Activated naive CD4-positive, alpha-beta T cell treated with anti-CD3 and anti-CD28 coated beads, Interleukin-2, amount 50 U/mL, for 16 hours (primary cell): ENCODE results near the gene ACAD9.
A peak's percentile ranks its signal among the peaks of the same experiment; 100 is the strongest.
"Not testable (repeated sequence)": the region's sequence is repeated elsewhere in the genome, so short reads cannot be mapped to it uniquely, and the experiment has no call there.

Experiments used
- DNase-seq: peaks from one replicate; pipeline ENCODE4 v3.0.0-alpha.2; 2020

ACAD9 gene

GRCh38 chr3:128863560-128863959 lies 15.9 kb upstream of the ACAD9 start:
- DNase-seq: no peak

GRCh38 chr3:128864351-128864811 lies 15.0 kb upstream of the ACAD9 start:
- no peak for DNase-seq

- not testable (repeated sequence) for DNase-seq
Measured at GRCh38 chr3:128864849-128865804, 14.3 kb upstream of the ACAD9 start.

- DNase-seq: no peak
Measured at GRCh38 chr3:128867200-128868125, 12.0 kb upstream of the ACAD9 start.

DNA sequence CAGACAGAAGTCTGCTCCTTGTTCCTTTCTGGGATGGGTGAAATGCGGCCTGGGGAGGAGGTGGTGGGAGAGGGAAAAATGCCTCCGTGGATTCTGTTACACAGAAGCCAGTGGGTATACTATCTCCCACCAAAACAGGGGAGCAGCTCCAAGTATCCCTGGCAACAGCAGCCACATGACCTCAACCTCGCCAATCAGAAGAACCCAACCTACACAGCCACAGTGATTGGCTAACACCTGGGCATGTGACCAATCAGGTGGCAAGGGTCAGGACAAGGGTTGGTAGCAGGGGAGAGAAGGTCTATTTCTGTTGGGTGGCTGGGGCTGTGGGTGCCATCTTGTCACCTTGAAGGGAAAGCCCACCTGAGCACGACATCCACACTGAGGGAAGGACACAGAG lies 9.1 kb upstream of the ACAD9 start:
- DNase-seq: no peak

- no peak for DNase-seq
Measured at GRCh38 chr3:128872282-128872681, 7.1 kb upstream of the ACAD9 start.

DNA sequence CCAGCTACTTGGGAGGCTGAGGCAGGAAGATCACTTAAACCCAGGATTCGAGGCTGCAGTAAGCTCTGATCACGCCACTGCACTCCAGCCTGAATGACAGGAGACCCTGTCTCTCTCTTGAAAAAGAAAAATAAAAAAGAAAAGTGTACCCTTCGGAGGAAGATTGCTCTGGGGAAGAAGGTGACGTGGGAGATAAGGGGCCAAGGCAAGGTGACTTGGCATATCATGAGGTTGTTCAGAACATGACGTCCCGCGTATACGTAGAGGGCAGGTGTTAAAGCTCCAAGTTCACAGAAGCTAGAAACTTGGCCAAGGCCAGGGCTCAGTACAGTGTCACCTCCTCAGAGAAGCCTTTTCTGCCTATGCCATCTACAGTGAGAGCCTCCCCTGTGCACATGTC lies 6.7 kb upstream of the ACAD9 start:
- no peak for DNase-seq

DNA sequence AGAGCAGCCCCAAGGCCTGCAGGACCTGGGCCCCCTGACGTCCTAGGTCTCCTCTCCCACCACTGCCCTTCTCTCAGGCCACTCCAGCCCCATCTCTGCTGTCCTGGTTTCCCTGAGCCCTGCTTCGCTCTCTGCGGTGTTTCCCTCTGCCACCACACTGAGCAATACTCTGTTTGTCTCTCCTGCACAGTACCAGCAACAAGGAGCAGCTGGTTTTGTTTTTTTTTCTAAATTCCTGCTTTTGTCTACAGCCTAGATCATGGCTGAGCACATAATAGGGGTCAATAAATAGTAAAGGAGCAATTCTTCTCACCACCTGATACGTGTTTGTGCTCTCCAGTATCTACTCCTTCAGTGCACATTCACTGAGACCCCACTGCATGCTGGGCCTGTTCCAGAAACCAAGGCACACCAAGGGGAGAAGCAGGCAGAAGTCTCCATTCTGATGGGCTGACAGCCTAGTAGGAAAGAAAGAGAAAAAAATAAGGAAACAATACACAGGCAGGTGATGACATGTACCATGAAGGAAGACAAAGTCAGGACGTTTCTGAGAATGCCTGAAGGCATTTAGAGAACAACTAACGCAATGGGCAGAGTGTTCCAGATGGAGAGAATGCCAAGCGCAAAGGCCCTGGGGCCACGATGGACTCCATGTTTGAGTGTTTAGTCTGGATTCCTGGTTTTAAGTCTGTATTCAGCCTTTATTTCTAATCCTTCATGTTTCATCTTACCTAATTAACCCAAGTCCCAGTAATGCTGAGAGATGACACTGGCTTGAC lies 6.0 kb upstream of the ACAD9 start:
- DNase-seq: no peak

- no peak for DNase-seq
Measured at GRCh38 chr3:128874481-128875180, 4.8 kb upstream of the ACAD9 start.

DNA sequence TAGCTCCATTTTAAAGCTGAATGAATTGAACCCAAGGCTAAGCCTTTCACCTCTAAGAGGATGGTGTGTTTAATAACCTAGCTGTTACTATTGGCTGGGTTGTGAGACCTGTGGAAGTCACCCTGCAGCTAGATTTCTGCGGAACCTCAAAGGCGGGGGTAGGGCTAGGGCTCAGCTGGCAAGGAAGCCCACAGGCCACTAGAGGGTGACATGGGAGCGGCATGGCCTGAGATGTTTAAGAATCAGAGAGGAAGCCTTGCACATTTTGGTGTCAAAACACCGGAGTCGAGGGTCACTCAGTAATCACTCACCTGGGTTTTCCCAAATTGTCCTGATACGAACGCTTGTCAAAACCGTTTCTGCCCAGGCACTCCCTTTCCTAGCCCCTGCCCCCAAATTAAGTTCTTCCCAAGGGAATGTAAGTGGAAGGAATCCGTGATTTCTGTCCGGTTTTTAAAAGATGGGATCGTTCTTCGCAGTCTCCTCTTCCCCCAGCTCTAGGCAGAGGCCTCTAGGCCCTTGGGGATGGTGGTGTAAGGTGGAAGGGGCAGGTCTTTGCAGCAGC lies 3.8 kb upstream of the ACAD9 start:
- DNase-seq: peak; percentile 71

GRCh38 chr3:128878011-128878457 lies 1.4 kb upstream of the ACAD9 start:
- no peak for DNase-seq

- no peak for DNase-seq
Measured at GRCh38 chr3:128878556-128879124, 780 bp upstream of the ACAD9 start.

DNA sequence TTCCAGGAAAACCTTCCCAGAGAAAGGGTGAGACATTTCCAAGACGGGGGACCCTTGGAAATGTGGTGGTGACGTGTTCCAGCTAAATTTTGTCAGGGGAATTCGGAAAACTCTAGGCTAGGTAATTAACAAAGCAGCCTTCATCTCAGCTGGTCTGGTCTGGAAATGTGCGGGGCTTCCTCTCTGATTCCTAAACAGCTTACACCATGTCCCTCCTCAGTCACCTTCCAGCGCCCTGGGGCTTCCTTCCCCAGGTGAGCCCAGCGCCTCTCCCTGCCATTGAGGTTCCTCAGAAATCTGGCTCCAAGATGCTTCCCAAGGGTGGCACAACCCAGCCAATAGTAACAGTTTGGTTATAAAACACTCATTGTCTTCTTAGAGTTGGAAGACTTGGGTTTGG lies 571 bp downstream of the ACAD9 start:
- no peak for DNase-seq

DNA sequence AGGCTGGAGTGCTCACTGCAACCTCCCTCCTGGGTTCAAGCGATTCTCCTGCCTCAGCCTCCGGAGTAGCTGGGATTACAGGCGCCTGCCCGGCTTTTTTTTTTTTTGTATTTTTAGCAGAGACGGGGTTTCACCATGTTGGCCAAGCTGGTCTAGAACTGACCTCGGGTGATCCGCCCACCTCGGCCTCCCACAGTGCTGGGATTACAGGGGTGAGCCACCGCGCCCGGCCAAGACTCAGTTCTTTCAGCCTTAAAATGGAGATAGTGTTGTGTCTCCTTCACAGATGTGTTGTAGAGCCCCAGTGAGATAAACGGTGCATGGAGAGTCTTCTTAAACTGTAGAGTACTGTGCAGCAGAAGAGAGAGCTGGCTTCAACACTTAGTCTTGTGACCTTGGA lies 1.0 kb downstream of the ACAD9 start:
- not testable (repeated sequence) for DNase-seq

GRCh38 chr3:128881576-128881975 lies 2.2 kb downstream of the ACAD9 start:
- no peak for DNase-seq

DNA sequence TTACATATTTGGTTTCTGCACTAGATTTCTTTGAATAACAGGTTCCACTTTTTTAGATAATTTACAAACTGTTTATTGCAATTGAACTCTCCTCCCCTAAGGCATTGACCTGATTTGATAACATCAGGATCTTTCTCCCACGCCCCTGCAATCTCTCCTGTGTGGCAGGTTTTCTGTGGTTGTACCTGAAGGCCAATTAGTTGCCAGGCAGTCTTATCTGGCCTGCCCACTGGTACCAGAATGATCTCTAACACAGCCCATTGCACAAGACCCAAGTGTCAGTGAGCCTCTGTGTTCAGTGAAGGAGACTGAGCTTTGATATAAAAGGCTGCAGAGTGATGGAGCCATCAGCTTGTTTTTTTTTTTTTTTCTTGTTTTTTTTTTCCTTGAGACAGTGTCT lies 3.3 kb downstream of the ACAD9 start:
- no peak for DNase-seq

- DNase-seq: no peak
Measured at GRCh38 chr3:128884992-128885391, 5.6 kb downstream of the ACAD9 start.

- DNase-seq: no peak
Measured at GRCh38 chr3:128889139-128889894, 9.9 kb downstream of the ACAD9 start.

DNA sequence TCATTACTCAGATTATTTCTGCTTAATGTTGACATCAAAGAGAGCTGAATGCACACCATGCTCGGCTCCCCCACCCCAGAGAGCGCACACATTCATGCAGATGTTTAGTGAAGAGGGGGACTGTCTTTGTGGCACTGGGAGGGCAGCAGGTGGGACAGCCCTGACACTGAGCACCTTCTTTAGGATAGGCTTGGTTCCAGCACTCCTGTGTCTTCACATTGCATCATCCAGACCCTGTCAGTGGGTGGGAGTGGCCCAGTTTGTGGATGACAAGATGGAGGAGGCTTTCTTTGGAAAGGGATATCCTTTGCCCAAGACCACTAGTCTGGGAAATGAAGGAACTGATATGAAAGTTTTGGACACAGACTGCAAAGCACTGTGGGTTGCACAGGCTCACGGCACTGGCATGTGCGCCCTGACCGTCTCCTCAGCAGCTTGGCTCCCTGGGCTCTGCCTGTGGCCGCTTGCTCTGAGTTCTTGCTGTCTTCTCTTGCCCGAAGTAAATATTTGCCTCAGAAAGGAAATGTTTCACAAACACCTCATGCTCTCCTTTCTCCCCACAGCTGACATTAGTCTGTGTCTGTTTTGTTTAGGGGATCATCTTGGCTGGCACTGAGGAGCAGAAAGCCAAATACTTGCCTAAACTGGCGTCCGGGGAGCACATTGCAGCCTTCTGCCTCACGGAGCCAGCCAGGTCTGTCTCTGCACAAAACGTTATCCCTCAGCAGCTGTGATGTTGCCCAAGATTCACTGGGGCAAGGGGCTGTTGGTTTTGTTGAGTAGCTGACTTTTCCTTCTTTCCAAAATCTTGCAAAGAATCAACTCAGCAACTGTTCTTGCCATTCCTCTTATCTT lies 16.6 kb downstream of the ACAD9 start:
- no peak for DNase-seq

DNA sequence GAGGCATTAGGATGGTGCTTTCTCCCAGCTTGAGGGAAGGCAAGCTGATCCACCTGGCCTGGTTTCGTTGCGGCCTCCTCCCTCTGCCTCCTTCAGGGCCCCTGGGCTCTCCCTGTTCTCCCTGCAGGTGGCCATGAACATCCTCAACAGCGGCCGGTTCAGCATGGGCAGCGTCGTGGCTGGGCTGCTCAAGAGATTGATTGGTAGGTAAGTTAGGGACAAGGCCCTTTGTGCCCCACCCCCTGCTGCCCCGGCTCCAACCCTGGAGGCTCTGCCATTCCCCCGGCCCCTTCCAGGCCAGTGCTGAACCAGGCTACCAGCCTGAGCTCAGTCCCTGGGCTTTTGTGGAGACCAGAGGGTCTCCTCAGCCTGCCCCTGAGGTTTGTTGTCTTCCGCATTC lies 23.0 kb downstream of the ACAD9 start:
- no peak for DNase-seq
